HCT116 (cell line): Measurements from ENCODE around the gene NOXA1. TPM values are rescaled to one million over a fixed set of nuclear protein-coding genes. Genes with fewer than 3 reads are reported as not detected.
A peak's percentile ranks its signal among the peaks of the same experiment; 100 is the strongest.

Experiments used
- ATAC-seq: fragments of 200-7000 bp; cut with Tn5 transposase; 2 replicates; pipeline ENCODE4 v1.9.1; 2020; ENCODE audit warnings: mild to moderate bottlenecking, moderate library complexity
- BruUV-seq: library from RNA; stranded (reverse); fragments of 400-500 nt; replicated peaks from 2 replicates; lab custom pipeline; 2021; lab: Mats Ljungman, UMichigan
- CTCF ChIA-PET: fragments of 300-600 bp; sonication (Branson Sonifier 250); formaldehyde crosslinking; loops from one replicate; lab custom pipeline; 2021; ENCODE audit warnings: antibody characterized with exemption; lab: Charles Lee
- POLR2A ChIA-PET: fragments of 300-600, 350-600 bp; sonication (Branson Sonifier 250); formaldehyde crosslinking; loops from one replicate; lab custom pipeline; 2021; ENCODE audit warnings: antibody characterized with exemption; lab: Charles Lee
- RAD21 ChIA-PET, 2 experiments: fragments of 300-600 bp; sonication (Branson Sonifier 250); formaldehyde crosslinking; loops; one replicate each; lab custom pipeline; 2023; ENCODE audit warnings: low total read pairs in 2 of 2; ENCODE audit not compliant: uncharacterized antibody in 2 of 2, unreplicated experiment in 2 of 2, low non-redundant PET in 1 of 2; lab: Charles Lee
- DNase-seq: peaks from one replicate; pipeline ENCODE4 v3.0.0-alpha.2; 2010; ENCODE audit warnings: low read depth, low spot score
- H2AFZ ChIP-seq: fragments of 200-600 bp; shearing (Covaris generic), sonication (generic); 2 replicates; pipeline ENCODE4 v1.6.1; 2017; ENCODE audit warnings: low read depth, mixed run types, mixed read lengths, antibody characterized with exemption, low read length; ENCODE audit not compliant: poor library complexity, severe bottlenecking
- H3K27ac ChIP-seq: 2 replicates; pipeline ENCODE4 v1.5.1; 2012; ENCODE audit warnings: low read depth, low read length
- H3K27me3 ChIP-seq: fragments of 200-600 bp; sonication (generic); 2 replicates; pipeline ENCODE4 v1.6.1; 2016; ENCODE audit warnings: mixed run types, low read length, mixed read lengths; ENCODE audit not compliant: insufficient read depth
- H3K36me3 ChIP-seq, 2 experiments: fragments of 200-500 bp in 1 of 2; fragments of 200-600 bp in 1 of 2; sonication (Bioruptor generic) in 1 of 2; sonication (generic) in 1 of 2; 2 replicates each; pipeline versions ENCODE4 v1.5.1 to v1.6.1; 2014 to 2016; ENCODE audit warnings: low read length in 2 of 2, inconsistent platforms in 1 of 2, mixed read lengths in 1 of 2, mixed run types in 1 of 2; ENCODE audit not compliant: insufficient read depth in 2 of 2, control insufficient read depth in 1 of 2
- H3K4me1 ChIP-seq, 2 experiments: fragments of 200-600 bp in 1 of 2; sonication (generic) in 1 of 2; 2 replicates each; pipeline versions ENCODE4 v1.5.1 to v1.6.1; 2012 to 2017; ENCODE audit warnings: low read length in 2 of 2, inconsistent platforms in 1 of 2, mild to moderate bottlenecking in 1 of 2, mixed read lengths in 1 of 2, mixed run types in 1 of 2, moderate library complexity in 1 of 2; ENCODE audit not compliant: insufficient read depth in 2 of 2, control insufficient read depth in 1 of 2
- H3K4me2 ChIP-seq: fragments of 200-600 bp; sonication (generic); 2 replicates; pipeline ENCODE4 v1.6.1; 2017; ENCODE audit warnings: mixed run types, low read length, mixed read lengths
- H3K4me3 ChIP-seq, 2 experiments: fragments of 200-600 bp in 1 of 2; sonication (generic) in 1 of 2; replicated peaks in 1 of 2; 2 replicates each; pipeline ENCODE4 v1.5.1; 2011 to 2016; ENCODE audit warnings: low read length in 2 of 2, control low read depth in 1 of 2, low read depth in 1 of 2, mild to moderate bottlenecking in 1 of 2, mixed read lengths in 1 of 2, mixed run types in 1 of 2
- H3K79me2 ChIP-seq: fragments of 200-600 bp; sonication (generic); 2 replicates; pipeline ENCODE4 v1.6.1; 2017; ENCODE audit warnings: mild to moderate bottlenecking, mixed run types, low read length, moderate library complexity, mixed read lengths; ENCODE audit not compliant: insufficient read depth
- H3K9ac ChIP-seq: fragments of 200-600 bp; sonication (generic); 2 replicates; pipeline ENCODE4 v1.6.1; 2016; ENCODE audit warnings: low read length, mixed read lengths
- H3K9me2 ChIP-seq: fragments of 200-600 bp; sonication (generic), shearing (Covaris generic); 2 replicates; pipeline ENCODE4 v1.6.1; 2017; ENCODE audit warnings: mixed run types, mild to moderate bottlenecking, moderate library complexity; ENCODE audit not compliant: insufficient read depth
- H3K9me3 ChIP-seq, 2 experiments: fragments of 200-500 bp in 1 of 2; fragments of 200-600 bp in 1 of 2; sonication (Bioruptor generic) in 1 of 2; sonication (generic) in 1 of 2; 2 replicates each; pipeline ENCODE4 v1.6.1; 2014 to 2017; ENCODE audit warnings: low read length in 2 of 2, mixed read lengths in 2 of 2, inconsistent platforms in 1 of 2, low read depth in 1 of 2, mild to moderate bottlenecking in 1 of 2, mixed run types in 1 of 2, moderate library complexity in 1 of 2; ENCODE audit not compliant: control insufficient read depth in 1 of 2, insufficient read depth in 1 of 2
- H4K20me1 ChIP-seq: fragments of 200-600 bp; sonication (generic), shearing (Covaris generic); 2 replicates; pipeline ENCODE4 v1.6.1; 2017; ENCODE audit warnings: mixed run types, mild to moderate bottlenecking, moderate library complexity; ENCODE audit not compliant: insufficient read depth
- ATF3 ChIP-seq: IDR thresholded peaks from 2 replicates; pipeline ENCODE4 v1.6.1; 2012
- EZH2 ChIP-seq: fragments of 200-600 bp; sonication (generic); IDR thresholded peaks from 2 replicates; pipeline ENCODE4 v1.6.1; 2017; ENCODE audit warnings: antibody characterized with exemption, mixed run types
- FOSL1 ChIP-seq: IDR thresholded peaks from 2 replicates; pipeline ENCODE4 v1.6.1; 2012; ENCODE audit warnings: low read depth
- JUND ChIP-seq: IDR thresholded peaks from 2 replicates; pipeline ENCODE4 v1.6.1; 2012
- MAX ChIP-seq: IDR thresholded peaks from 2 replicates; pipeline ENCODE4 v1.6.1; 2012
- POLR2AphosphoS5 ChIP-seq: IDR thresholded peaks from 2 replicates; pipeline ENCODE4 v1.6.1; 2011; ENCODE audit warnings: mild to moderate bottlenecking, low read depth, low read length, moderate library complexity
- RAD21 ChIP-seq: IDR thresholded peaks from 2 replicates; pipeline ENCODE4 v1.6.1; 2012; ENCODE audit warnings: low read depth, mild to moderate bottlenecking
- REST ChIP-seq: IDR thresholded peaks from 2 replicates; pipeline ENCODE4 v1.6.1; 2012; ENCODE audit warnings: low read depth
- TCF7L2 ChIP-seq: IDR thresholded peaks from 2 replicates; pipeline ENCODE4 v1.7.0; 2011; ENCODE audit warnings: borderline replicate concordance, inconsistent platforms; ENCODE audit not compliant: insufficient read depth, insufficient read length; ENCODE audit errors: extremely low read depth
- YY1 ChIP-seq: IDR thresholded peaks from 2 replicates; pipeline ENCODE4 v1.6.1; 2011; ENCODE audit warnings: low read length, low read depth, moderate library complexity, mild to moderate bottlenecking; ENCODE audit not compliant: insufficient replicate concordance; ENCODE audit errors: extremely low read depth
- ZBTB33 ChIP-seq: IDR thresholded peaks from 2 replicates; pipeline ENCODE4 v1.6.1; 2011; ENCODE audit warnings: mild to moderate bottlenecking, low read length, moderate library complexity; ENCODE audit not compliant: insufficient replicate concordance; ENCODE audit errors: extremely low read depth
- ZFX ChIP-seq: fragments of 450-650 bp; IDR thresholded peaks from 2 replicates; pipeline ENCODE4 v1.6.1; 2017
- ZNF274 ChIP-seq: fragments of 200-500 bp; sonication (Bioruptor generic); IDR thresholded peaks from 2 replicates; pipeline ENCODE4 v1.6.1; 2014; ENCODE audit warnings: mild to moderate bottlenecking, low read depth, low read length, inconsistent platforms
- intact Hi-C: fragments of 100-400 bp; cut with micrococcal nuclease; formaldehyde crosslinking; loops from 2 replicates; pipeline ENCODE4 v1.10.0; 2022
- total RNA-seq: library from RNA; stranded (reverse); gene quantifications from one replicate; pipeline ENCODE4 v1.2.1, GENCODE V29; 2021; ENCODE audit not compliant: unreplicated experiment

The NOXA1 gene
- total RNA-seq, 1 experiment from 2014 or later: 13.2 TPM

GRCh38 chr9:137452761-137453642 is 29.8 kb downstream of the NOXA1 start (continued):
- no peak for TF ChIP-seq ZBTB33

- Histone ChIP-seq H4K20me1 (peaks cover 4% of the 10 kb centered on the region; the same call in 1 of the 2 replicates), H3K9me2 (no peaks in the 10 kb centered on the region), H3K9ac (0 out of 2 replicates have a peak overlapping the region, but pooled peaks have one; percentile 13), H3K27ac (peak overlapping the region; percentile 11; the same call in 1 of the 2 replicates), H2AFZ (no peak overlapping the region), H3K4me3 (no peak overlapping the region), H3K9me3 (no peaks in the 10 kb centered on the region), H3K27me3 (no peaks in the 10 kb centered on the region), H3K4me2 (peak overlapping the region; percentile 45; the same call in 1 of the 2 replicates), H3K79me2 (peaks cover 45% of the 10 kb centered on the region), H3K36me3 (peaks cover 17 to 52% of the 10 kb centered on the region in 2 experiments; a peak in 3 of 4 replicates), H3K4me1 (peaks cover 16 to 46% of the 10 kb centered on the region in 2 experiments)
- intact Hi-C loops: no loop called here
- CTCF ChIA-PET: no interaction called here
- ATAC-seq: peak; percentile 73
- RAD21 ChIA-PET: no interaction called here
- POLR2A ChIA-PET: no interaction called here
- BruUV-seq: no TSS peak
- DNase-seq: no peak
- TF ChIP-seq JUND (no peak), ZBTB33 (no peak), EZH2 (no peak), ATF3 (no peak), ZFX (no peak), TCF7L2 (no peak), ZNF274 (no peak), REST (no peak), MAX (no peak), RAD21 (no peak), POLR2AphosphoS5 (no peak), YY1 (no peak), FOSL1 (no peak)
Observed at GRCh38 chr9:137453643-137454081, 30.5 kb downstream of the NOXA1 start.
